H1 (cell line): ENCODE results near the gene CD63. TPM values are rescaled to one million over a fixed set of nuclear protein-coding genes. Genes with fewer than 3 reads are reported as not detected.

Source experiments
- CTCF ChIA-PET: fragments of 300-600 bp; sonication (Branson Sonifier 250); formaldehyde crosslinking; loops from one replicate; lab custom pipeline; 2021; ENCODE audit not compliant: partially characterized antibody; lab: Charles Lee
- POLR2A ChIA-PET: fragments of 300-600 bp; sonication (Branson Sonifier 250); formaldehyde crosslinking; loops from one replicate; lab custom pipeline; 2021; ENCODE audit warnings: inconsistent platforms; ENCODE audit not compliant: partially characterized antibody; lab: Charles Lee
- DNase-seq, 2 experiments: peaks; one replicate each; pipeline versions ENCODE4 v3.0.0 to v3.0.0-alpha.2; 2010 to 2022; ENCODE audit warnings: low spot score in 2 of 2, low read depth in 1 of 2, mixed read lengths in 1 of 2
- FAIRE-seq: peaks from 2 replicates; lab custom pipeline; 2011; peaks lifted over from hg19 to GRCh38; lab: Jason Lieb, UNC
- H2AFZ ChIP-seq: 2 replicates; pipeline ENCODE4 v1.8.1; 2012; ENCODE audit warnings: low read length, inconsistent platforms
- H2AK5ac ChIP-seq: 2 replicates; pipeline ENCODE4 v1.6.1; 2013; ENCODE audit warnings: low read depth, low read length
- H2BK120ac ChIP-seq: replicated peaks from 2 replicates; pipeline ENCODE3; 2013; ENCODE audit warnings: low read depth, low read length, inconsistent platforms
- H2BK12ac ChIP-seq: 2 replicates; pipeline ENCODE4 v1.6.1; 2013; ENCODE audit warnings: low read depth, low read length
- H2BK15ac ChIP-seq: 2 replicates; pipeline ENCODE4 v1.6.1; 2013; ENCODE audit warnings: low read length
- H2BK20ac ChIP-seq: 2 replicates; pipeline ENCODE4 v1.6.1; 2013; ENCODE audit warnings: low read length
- H2BK5ac ChIP-seq: 2 replicates; pipeline ENCODE4 v1.6.1; 2013; ENCODE audit warnings: low read depth, low read length
- H3K14ac ChIP-seq: 2 replicates; pipeline ENCODE4 v1.6.1; 2013; ENCODE audit warnings: inconsistent platforms; ENCODE audit not compliant: insufficient read length
- H3K18ac ChIP-seq: 2 replicates; pipeline ENCODE4 v1.6.1; 2013; ENCODE audit warnings: low read length; ENCODE audit errors: extremely low read depth
- H3K23ac ChIP-seq: 2 replicates; pipeline ENCODE4 v1.6.1; 2013; ENCODE audit warnings: inconsistent platforms; ENCODE audit not compliant: insufficient read length
- H3K23me2 ChIP-seq: 2 replicates; pipeline ENCODE4 v1.6.1; 2013; ENCODE audit warnings: low read depth, low read length
- H3K27ac ChIP-seq: 2 replicates; pipeline ENCODE4 v1.6.1; 2011; ENCODE audit warnings: low read depth, low read length, inconsistent platforms
- H3K27me3 ChIP-seq, 4 experiments: replicated peaks in 1 of 4; 1 replicate in 1 of 4; 2 replicates in 3 of 4; pipeline versions ENCODE4 v1.6.1 to v1.8.1; 2011 to 2013; ENCODE audit warnings: low read length in 3 of 4, mild to moderate bottlenecking in 3 of 4, inconsistent platforms in 2 of 4, mixed read lengths in 2 of 4, moderate library complexity in 1 of 4; ENCODE audit not compliant: control insufficient read depth in 3 of 4, insufficient read depth in 3 of 4; ENCODE audit errors: extremely low read depth in 1 of 4
- H3K36me3 ChIP-seq, 4 experiments: 2 replicates each; pipeline versions ENCODE4 v1.6.1 to v1.8.1; 2011 to 2013; ENCODE audit warnings: mild to moderate bottlenecking in 4 of 4, low read length in 3 of 4, moderate library complexity in 2 of 4, control low read depth in 1 of 4, inconsistent platforms in 1 of 4; ENCODE audit not compliant: insufficient read depth in 4 of 4, control insufficient read depth in 2 of 4
- H3K4ac ChIP-seq: replicated peaks from 2 replicates; pipeline ENCODE3; 2013; ENCODE audit warnings: low read length, low read depth, mixed read lengths, inconsistent platforms; ENCODE audit not compliant: insufficient read length
- H3K4me1 ChIP-seq, 4 experiments: replicated peaks in 1 of 4; 1 replicate in 1 of 4; 2 replicates in 3 of 4; pipeline versions ENCODE4 v1.6.1 to v1.8.1; 2011 to 2013; ENCODE audit warnings: low read length in 3 of 4, inconsistent platforms in 2 of 4, mixed read lengths in 1 of 4; ENCODE audit not compliant: insufficient read depth in 4 of 4, control insufficient read depth in 3 of 4
- H3K4me2 ChIP-seq, 2 experiments: 2 replicates each; pipeline versions ENCODE4 v1.6.1 to v1.8.1; 2011 to 2013; ENCODE audit warnings: low read depth in 2 of 2, low read length in 2 of 2, control low read depth in 1 of 2, inconsistent platforms in 1 of 2, mild to moderate bottlenecking in 1 of 2; ENCODE audit not compliant: insufficient read depth in 1 of 2
- H3K4me3 ChIP-seq, 4 experiments: fragments of 200-600, 300-600 bp in 1 of 4; sonication (generic), shearing (Covaris generic), sonication (Bioruptor Twin) in 1 of 4; 2 replicates each; pipeline versions ENCODE4 v1.5.1 to v1.8.1; 2011 to 2016; ENCODE audit warnings: low read length in 4 of 4, low read depth in 3 of 4, control low read depth in 2 of 4, inconsistent platforms in 2 of 4, mild to moderate bottlenecking in 2 of 4, mixed read lengths in 1 of 4, moderate library complexity in 1 of 4; ENCODE audit not compliant: insufficient read depth in 2 of 4; ENCODE audit errors: extremely low read depth in 1 of 4
- H3K56ac ChIP-seq: replicated peaks from 2 replicates; pipeline ENCODE3; 2013; ENCODE audit warnings: low read depth, mild to moderate bottlenecking, mixed read lengths, low read length, inconsistent platforms; ENCODE audit not compliant: insufficient read length
- H3K79me1 ChIP-seq: 2 replicates; pipeline ENCODE4 v1.6.1; 2013; ENCODE audit warnings: low read depth, low read length, control low read depth
- H3K79me2 ChIP-seq, 2 experiments: 2 replicates each; pipeline versions ENCODE4 v1.6.1 to v1.8.1; 2012 to 2013; ENCODE audit warnings: low read length in 2 of 2, mild to moderate bottlenecking in 2 of 2, inconsistent platforms in 1 of 2; ENCODE audit not compliant: insufficient read depth in 2 of 2, control insufficient read depth in 1 of 2
- H3K9ac ChIP-seq, 4 experiments: replicated peaks in 1 of 4; 1 replicate in 1 of 4; 2 replicates in 3 of 4; pipeline versions ENCODE4 v1.6.1 to v1.8.1; 2011 to 2013; ENCODE audit warnings: low read depth in 3 of 4, low read length in 3 of 4, control low read depth in 2 of 4, mild to moderate bottlenecking in 2 of 4, moderate library complexity in 2 of 4, inconsistent platforms in 1 of 4; ENCODE audit errors: extremely low read depth in 1 of 4
- H3K9me3 ChIP-seq, 2 experiments: 2 replicates each; pipeline versions ENCODE4 v1.6.1 to v1.8.1; 2012 to 2013; ENCODE audit warnings: mild to moderate bottlenecking in 2 of 2, moderate library complexity in 2 of 2, control low read depth in 1 of 2, inconsistent platforms in 1 of 2, low read depth in 1 of 2, low read length in 1 of 2, mixed read lengths in 1 of 2; ENCODE audit not compliant: insufficient read depth in 2 of 2
- H4K20me1 ChIP-seq, 2 experiments: replicated peaks in 1 of 2; 2 replicates each; pipeline versions ENCODE3 to v1.8.1; 2011 to 2013; ENCODE audit warnings: inconsistent platforms in 2 of 2, low read length in 2 of 2, mild to moderate bottlenecking in 1 of 2; ENCODE audit not compliant: insufficient read depth in 2 of 2, control insufficient read depth in 1 of 2
- H4K5ac ChIP-seq: 2 replicates; pipeline ENCODE4 v1.6.1; 2013; ENCODE audit warnings: low read length, low read depth, mixed read lengths, inconsistent platforms; ENCODE audit not compliant: insufficient read length
- H4K8ac ChIP-seq: 2 replicates; pipeline ENCODE4 v1.8.0; 2013; ENCODE audit warnings: mild to moderate bottlenecking, moderate library complexity, low read length, inconsistent platforms; ENCODE audit not compliant: insufficient read depth; ENCODE audit errors: extremely low read depth
- H4K91ac ChIP-seq: replicated peaks from 2 replicates; pipeline ENCODE3; 2013; ENCODE audit warnings: low read length, mixed read lengths, inconsistent platforms; ENCODE audit not compliant: insufficient read length
- CHD2 ChIP-seq: IDR thresholded peaks from 2 replicates; pipeline ENCODE4 v1.6.1; 2012; ENCODE audit warnings: low read length, improper control_type of control experiment
- CTCF ChIP-seq, 3 experiments: IDR thresholded peaks; 1 replicate in 2 of 3; 2 replicates in 1 of 3; pipeline versions ENCODE4 v1.5.1 to v1.6.1; 2011; ENCODE audit warnings: low read length in 3 of 3, mild to moderate bottlenecking in 3 of 3, inconsistent platforms in 2 of 3, low read depth in 1 of 3, moderate library complexity in 1 of 3; ENCODE audit not compliant: insufficient read depth in 1 of 3; ENCODE audit errors: control extremely low read depth in 1 of 3
- RAD21 ChIP-seq, 2 experiments: IDR thresholded peaks in 1 of 2; conservative IDR thresholded peaks in 1 of 2; 2 replicates each; pipeline ENCODE4 v1.6.1; 2011; ENCODE audit warnings: low read depth in 2 of 2, low read length in 2 of 2, improper control_type of control experiment in 1 of 2, inconsistent platforms in 1 of 2, mild to moderate bottlenecking in 1 of 2, moderate library complexity in 1 of 2
- SAP30 ChIP-seq: fragments of 300-600 bp; sonication (generic); IDR thresholded peaks from 2 replicates; pipeline ENCODE4 v1.7.1; 2012; ENCODE audit warnings: low read length, moderate library complexity, mild to moderate bottlenecking, inconsistent platforms; ENCODE audit not compliant: insufficient read depth, insufficient replicate concordance
- WGBS, 2 experiments: shearing (Covaris generic) in 1 of 2; methylation state at CpG; one replicate each; pipeline versions ENCODE4 v1.1.6 to v1.1.7; 2013 to 2015; ENCODE audit warnings: low lambda C conversion rate in 2 of 2, mixed read lengths in 2 of 2, inconsistent platforms in 1 of 2, low coverage in 1 of 2, missing lambda C conversion rate in 1 of 2; ENCODE audit not compliant: insufficient replicate concordance in 2 of 2, insufficient coverage in 1 of 2, insufficient read length in 1 of 2; ENCODE audit errors: extremely low coverage in 1 of 2, missing lambda C conversion rate in 1 of 2; 5-methylcytosine and 5-hydroxymethylcytosine counted together
- polyA plus RNA-seq, 7 experiments: library from polyadenylated mRNA; depleted of rRNA in 3 of 7; stranded (reverse) in 5 of 7; unstranded in 2 of 7; fragments of >200 nt in 5 of 7; fragments of 200-250 nt in 2 of 7; gene quantifications; 1 replicate in 5 of 7; 2 replicates in 1 of 7; 4 replicates in 1 of 7; pipeline versions ENCODE4 v1.2.1 to v1.2.3, GENCODE V29; 2011 to 2013; ENCODE audit warnings: missing spikeins in 2 of 7, mixed read lengths in 2 of 7
- total RNA-seq: library from RNA; stranded (reverse); fragmentation: NEBNext Ultra II Directional; extraction: Animal tissue kit (Norgen Biotek cat#: 25700); gene quantifications from 2 replicates; pipeline ENCODE4 v1.2.1, GENCODE V29; 2021

Gene CD63
- total and polyA plus RNA-seq, 2 of the 8 experiments (the other 6 are each of a cell fraction or from before 2014, with no cell fraction given) = 440 to 526 TPM

DNA sequence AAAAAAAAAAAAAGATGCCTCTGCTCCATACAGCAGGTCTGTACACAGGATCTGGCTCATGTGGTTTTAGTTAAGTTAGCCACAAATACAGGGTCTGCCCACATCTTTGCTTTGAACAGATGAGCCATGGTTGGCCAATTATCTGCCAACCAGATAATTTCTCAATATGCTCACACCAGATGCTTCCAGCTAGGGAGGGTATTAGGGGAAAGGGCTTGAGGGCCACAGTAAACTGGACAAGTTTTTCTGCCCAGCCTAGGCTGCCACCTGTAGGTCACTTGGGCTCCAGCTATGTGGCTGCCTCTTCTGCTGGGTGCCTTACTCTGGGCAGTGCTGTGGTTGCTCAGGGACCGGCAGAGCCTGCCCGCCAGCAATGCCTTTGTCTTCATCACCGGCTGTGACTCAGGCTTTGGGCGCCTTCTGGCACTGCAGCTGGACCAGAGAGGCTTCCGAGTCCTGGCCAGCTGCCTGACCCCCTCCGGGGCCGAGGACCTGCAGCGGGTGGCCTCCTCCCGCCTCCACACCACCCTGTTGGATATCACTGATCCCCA lies 7.8 kb downstream of the CD63 start:
- H2BK12ac ChIP-seq = peak overlapping the region; percentile 46; the same call in 1 of the 2 replicates
- peaks cover 0 to 9% of the 10 kb centered on the region in 2 experiments; a peak in 1 of 4 replicates for H3K79me2 ChIP-seq
- no peak overlapping the region for H2AK5ac ChIP-seq
- H3K56ac ChIP-seq = no peak overlapping the region
- H3K23ac ChIP-seq = no peak overlapping the region
- peaks cover 4 to 27% (median 18%) of the 10 kb centered on the region in 4 experiments for H3K4me1 ChIP-seq
- no peak overlapping the region for H3K4me3 ChIP-seq
- peaks cover 5% of the 10 kb centered on the region for H3K79me1 ChIP-seq
- H3K9ac ChIP-seq = no peak overlapping the region
- no peak overlapping the region for H2BK5ac ChIP-seq
- DNase-seq = no peak
- no peak overlapping the region for H2BK120ac ChIP-seq
- CTCF ChIA-PET = interaction anchor here (0.5 to 11.1 kb wide), 11 partner anchors 9 to 89 kb away, joined by 3 to 229 read pairs (median 16); partner anchors contain the start of genes CD63 and ITGA7
- no peak for FAIRE-seq
- TF ChIP-seq CTCF (IDR thresholded peaks at IDR 0.05; ENCODE audit: control extremely low read depth in 1 of 3, insufficient read depth in 1 of 3, low read depth in 1 of 3, low read length in 3 of 3) (peak; percentile 40 to 56 (median 42)), CHD2 (no peak), SAP30 (no peak), RAD21 (IDR thresholded peaks at IDR 0.05 in 1 of 2, conservative IDR thresholded peaks at IDR 0.05 in 1 of 2; ENCODE audit: low read depth in 2 of 2, low read length in 2 of 2) (peak; percentile 46 to 67; a peak in 3 of 4 replicates)
- no peak overlapping the region for H3K18ac ChIP-seq
- peaks cover 8% of the 10 kb centered on the region; the same call in 1 of the 2 replicates for H3K23me2 ChIP-seq
- peaks cover 6 to 19% (median 14%) of the 10 kb centered on the region in 4 experiments; a peak in 5 of 8 replicates for H3K36me3 ChIP-seq
- no peak overlapping the region for H2BK15ac ChIP-seq
- no peak overlapping the region for H3K4me2 ChIP-seq
- 89% methylated on average over 9 of the region's 9 CpGs; no CpG with 5 or more reads in 1 of the 2 experiments for WGBS, 2 experiments
- POLR2A ChIA-PET = interaction anchor here (1.1 to 8.3 kb wide), 5 partner anchors 9 to 21 kb away, joined by 3 to 103 read pairs (median 5); partner anchors contain the start of genes CD63 and ITGA7
- no peak overlapping the region for H3K4ac ChIP-seq
- peaks cover 4 to 5% of the 10 kb centered on the region in 2 experiments for H4K20me1 ChIP-seq
- no peak overlapping the region for H4K91ac ChIP-seq
- H3K27me3 ChIP-seq = no peaks in the 10 kb centered on the region
- no peaks in the 10 kb centered on the region for H3K9me3 ChIP-seq
- no peak overlapping the region for H3K14ac ChIP-seq
- H2BK20ac ChIP-seq = no peak overlapping the region
- H3K27ac ChIP-seq = no peak overlapping the region
- H4K8ac ChIP-seq = 0 out of 2 replicates have a peak overlapping the region, but pooled peaks have one; percentile 7
- no peak overlapping the region for H4K5ac ChIP-seq
- no peak overlapping the region for H2AFZ ChIP-seq
